Hippocampal formation (tissue), 2 donors: Measurements from ENCODE around the gene VIM.

Source experiments
- DNase-seq, 2 donors: peaks; one replicate each; lab custom pipeline; 2025; lab: John Stamatoyannopoulos, UW

Gene VIM

DNA sequence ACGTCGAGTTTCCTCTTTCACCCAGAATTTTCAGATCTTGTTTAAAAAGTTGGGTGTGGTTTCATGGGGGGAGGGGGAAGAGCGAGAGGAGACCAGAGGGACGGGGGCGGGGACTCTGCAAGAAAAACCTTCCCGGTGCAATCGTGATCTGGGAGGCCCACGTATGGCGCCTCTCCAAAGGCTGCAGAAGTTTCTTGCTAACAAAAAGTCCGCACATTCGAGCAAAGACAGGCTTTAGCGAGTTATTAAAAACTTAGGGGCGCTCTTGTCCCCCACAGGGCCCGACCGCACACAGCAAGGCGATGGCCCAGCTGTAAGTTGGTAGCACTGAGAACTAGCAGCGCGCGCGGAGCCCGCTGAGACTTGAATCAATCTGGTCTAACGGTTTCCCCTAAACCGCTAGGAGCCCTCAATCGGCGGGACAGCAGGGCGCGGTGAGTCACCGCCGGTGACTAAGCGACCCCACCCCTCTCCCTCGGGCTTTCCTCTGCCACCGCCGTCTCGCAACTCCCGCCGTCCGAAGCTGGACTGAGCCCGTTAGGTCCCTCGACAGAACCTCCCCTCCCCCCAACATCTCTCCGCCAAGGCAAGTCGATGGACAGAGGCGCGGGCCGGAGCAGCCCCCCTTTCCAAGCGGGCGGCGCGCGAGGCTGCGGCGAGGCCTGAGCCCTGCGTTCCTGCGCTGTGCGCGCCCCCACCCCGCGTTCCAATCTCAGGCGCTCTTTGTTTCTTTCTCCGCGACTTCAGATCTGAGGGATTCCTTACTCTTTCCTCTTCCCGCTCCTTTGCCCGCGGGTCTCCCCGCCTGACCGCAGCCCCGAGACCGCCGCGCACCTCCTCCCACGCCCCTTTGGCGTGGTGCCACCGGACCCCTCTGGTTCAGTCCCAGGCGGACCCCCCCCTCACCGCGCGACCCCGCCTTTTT lies at the start of gene VIM:
Gene VIM, plus strand, starts transcription at position 151 of the 925 bp plus-strand sequence. CDS start 1,182 bp downstream, outside the sequence.
- DNase-seq: peak in 1 of 2 donors; percentile 48

- DNase-seq: no peak
Observed at GRCh38 chr10:17179002-17179401, 49.0 kb upstream of the VIM start.

DNA sequence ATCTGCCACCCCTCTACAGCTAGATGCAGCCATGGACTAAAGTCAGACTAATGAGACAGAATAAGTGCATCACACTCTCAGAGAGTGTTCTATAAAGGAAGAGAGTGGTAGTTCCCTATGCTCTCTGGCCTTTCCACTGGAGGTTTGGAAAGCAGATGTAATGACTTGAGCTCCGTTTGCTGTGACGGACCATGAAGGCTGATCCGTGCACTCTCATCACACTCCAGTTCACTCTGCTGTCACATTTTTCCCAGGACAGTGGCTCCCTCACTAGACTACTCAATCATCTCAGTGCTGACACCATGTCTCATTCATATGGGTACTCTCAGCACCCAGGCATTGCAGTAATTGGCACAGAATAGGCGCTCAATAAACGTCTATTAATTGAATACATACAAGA lies 46.9 kb upstream of the VIM start:
- no peak for DNase-seq

DNA sequence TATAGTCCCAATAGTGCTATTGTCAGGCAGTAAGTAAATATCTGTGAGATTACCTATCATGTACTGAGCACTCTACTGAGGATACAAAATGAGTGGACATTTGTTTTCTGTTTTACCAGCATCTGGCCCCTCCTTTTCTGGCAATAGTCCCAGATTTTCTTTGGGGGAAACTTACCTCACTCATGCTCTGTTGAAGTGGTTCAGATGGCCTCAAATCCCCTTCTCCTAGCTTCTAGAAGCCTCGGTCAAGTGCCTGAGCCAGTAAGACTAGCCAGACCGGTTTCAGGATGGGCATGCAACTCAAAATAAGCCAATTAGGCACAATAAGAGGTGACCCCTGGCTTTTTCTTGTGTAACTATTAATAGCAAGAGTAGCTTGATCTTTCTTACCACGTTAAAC lies 46.3 kb upstream of the VIM start:
- no peak for DNase-seq

- no peak for DNase-seq
Observed at GRCh38 chr10:17183110-17183509, 44.9 kb upstream of the VIM start.

GRCh38 chr10:17185873-17186272 lies 42.2 kb upstream of the VIM start:
- DNase-seq: no peak

DNA sequence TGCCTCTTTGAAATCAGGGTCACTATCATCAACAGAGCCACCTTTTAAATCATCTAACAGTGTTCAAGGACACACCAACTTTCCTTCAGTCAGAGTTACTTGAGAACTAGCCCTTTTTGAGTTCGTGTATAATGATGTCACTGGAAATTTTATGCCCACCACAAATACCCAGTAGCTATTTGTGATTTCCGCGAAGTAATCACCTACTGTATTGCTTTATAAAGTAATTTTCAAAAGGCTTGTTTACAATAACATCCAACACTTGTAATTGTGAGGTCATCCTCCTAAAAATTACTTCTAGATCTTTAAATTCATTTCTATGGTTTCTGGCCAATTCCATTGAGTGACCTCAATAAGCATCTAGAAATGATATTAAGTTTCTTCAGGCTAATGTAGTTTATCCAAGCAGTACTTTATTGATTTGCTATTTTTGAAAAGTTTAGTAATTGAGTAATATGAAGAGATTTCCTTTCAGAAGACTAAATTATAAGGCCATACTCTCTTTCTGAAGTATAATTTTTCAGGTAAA lies 39.3 kb upstream of the VIM start:
- no peak for DNase-seq

GRCh38 chr10:17190602-17191001 lies 37.4 kb upstream of the VIM start:
- DNase-seq: no peak

DNA sequence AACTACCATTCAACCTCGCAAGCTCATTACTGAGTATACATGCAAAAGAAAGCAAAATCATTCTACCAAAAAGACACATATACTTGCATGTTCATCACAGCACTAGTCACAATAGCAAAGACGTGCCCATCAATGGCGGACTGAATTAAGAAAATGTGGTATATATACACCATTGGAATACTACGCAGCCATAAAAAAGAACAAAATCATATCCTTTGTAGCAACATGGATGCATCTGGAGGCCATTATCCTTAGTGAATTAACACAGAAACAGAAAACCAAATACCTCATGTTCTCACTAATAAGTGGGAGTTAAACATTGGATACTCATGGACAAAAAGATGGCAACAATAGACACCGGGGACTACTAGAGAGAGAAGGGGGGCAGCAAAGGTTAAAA lies 33.0 kb upstream of the VIM start:
- DNase-seq: no peak

DNA sequence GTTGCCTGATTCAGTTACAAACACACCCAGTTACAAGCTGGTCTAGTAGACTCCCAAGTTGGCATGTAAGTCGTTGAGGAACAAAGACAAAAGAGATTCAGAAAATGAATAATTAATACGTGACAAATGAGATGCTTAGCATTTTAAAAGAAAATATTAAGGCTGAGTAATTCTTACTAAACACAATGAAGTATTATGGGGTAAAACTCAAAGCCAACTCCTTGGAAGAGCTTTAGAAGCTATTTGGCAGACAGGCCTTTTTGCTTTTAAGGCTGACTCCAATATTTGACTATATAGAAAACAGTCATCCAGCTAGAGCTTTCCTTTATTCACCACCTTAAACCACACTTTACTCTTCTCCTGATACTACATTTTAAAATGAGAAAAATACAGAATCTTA lies 32.0 kb upstream of the VIM start:
- no peak for DNase-seq

GRCh38 chr10:17196573-17196972 lies 31.5 kb upstream of the VIM start:
- DNase-seq: no peak

DNA sequence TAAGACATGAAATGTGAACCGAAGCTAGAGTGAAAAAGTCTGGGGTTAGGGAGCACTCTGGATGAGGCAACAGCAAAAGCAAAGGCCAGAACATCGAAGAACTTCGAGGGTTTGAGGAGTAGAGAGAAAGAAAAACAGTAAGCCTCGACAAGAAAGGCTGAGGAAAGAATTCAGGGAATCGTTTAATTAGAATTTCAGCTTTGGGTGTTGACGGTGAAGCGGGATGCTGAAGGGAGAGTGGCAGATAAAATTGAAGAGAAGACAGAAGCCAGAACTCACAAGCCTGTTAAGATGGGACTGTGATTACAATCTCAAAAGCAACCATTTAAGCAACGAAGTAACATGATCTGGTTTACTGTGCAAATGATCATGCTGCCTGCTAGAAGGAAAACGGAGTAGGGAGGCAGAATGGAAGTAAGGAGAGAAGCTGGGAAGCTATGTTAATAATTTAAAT lies 28.7 kb upstream of the VIM start:
- DNase-seq: no peak

DNA sequence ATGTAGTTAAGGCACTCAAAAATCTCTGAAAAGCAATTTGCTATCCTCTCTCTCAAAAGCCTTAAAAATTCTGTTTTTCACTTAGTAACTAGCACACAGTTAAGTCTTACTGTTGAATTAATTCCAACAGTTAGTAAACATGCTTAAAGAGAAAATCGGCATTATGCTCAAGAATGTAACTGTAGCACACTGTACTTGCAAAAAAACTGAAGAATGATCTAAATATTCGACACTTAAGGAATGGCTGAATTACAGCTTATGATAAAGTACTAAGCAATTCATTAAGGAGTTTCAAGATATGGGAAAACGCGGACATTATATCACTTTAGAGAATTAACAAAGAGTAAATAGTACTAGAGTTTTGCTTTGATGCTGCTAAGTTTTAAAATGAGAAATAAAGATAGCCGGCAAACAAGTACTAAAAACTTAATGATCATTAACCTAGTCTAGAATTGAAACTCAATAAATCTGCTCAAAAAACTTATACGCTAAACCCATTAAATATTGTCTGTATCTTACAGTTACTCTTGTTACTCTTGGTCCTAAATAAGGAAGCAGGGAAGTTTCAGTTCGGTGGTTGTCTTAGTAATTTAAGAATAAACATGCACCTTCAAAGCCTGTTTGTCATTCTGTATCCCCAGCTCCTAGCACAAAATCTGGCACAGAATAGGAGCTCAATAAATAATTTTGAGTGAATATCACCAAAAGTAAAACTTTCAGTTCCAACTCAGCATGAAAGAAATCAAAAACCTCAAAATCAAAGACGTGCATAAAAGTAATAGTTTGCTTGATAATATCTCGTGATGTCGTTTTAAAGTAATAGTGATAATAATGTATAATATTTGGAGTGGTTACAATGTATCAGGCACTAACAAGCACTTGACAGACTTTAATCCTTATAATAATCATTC lies 27.8 kb upstream of the VIM start:
- no peak for DNase-seq

- DNase-seq: peak; percentile 87 to 88
Observed at GRCh38 chr10:17200912-17201793, 26.9 kb upstream of the VIM start, which contains the start of gene TRDMT1. Gene TRDMT1 (minus strand): TSS chr10:17201672. CDS start chr10:17201634, 38 bp downstream.

DNA sequence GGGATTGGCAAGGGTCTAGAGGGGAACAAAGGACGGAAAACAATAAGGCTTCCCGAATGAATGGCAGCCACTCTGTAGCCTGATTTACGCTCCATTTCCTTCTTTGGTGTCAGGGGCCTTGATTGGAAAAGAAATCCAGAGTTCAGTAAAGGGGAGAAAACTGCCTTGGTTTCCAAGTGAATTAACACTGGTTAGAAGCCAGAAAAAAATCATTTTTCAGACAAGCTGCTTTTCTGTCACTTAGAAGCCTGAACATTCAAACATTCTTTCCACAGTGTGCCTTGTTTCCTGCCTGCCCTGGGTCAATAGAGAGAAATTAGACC lies 26.3 kb upstream of the VIM start:
- no peak for DNase-seq

DNA sequence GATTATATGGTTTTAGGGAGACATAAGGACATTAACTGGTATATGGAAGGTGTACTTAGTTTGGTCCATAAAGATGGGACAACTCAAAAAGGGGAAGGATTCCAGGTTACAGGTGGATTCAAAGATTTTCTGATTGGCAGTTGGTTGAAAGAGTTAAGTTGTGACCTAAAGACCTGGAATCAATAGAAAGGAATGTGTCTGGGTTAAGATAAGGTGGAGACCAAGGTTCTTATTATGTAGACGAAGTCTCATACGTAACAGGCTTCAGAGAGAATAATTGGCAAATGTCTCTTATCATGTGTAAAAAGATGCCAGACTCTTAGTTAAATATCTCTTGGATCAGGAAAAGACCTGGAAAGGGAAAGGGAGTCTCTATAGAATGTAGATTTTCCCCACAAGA lies 25.5 kb upstream of the VIM start:
- DNase-seq: no peak

- DNase-seq: no peak
Observed at GRCh38 chr10:17202999-17203398, 25.0 kb upstream of the VIM start.

- DNase-seq: no peak
Observed at GRCh38 chr10:17203416-17203815, 24.6 kb upstream of the VIM start.

DNA sequence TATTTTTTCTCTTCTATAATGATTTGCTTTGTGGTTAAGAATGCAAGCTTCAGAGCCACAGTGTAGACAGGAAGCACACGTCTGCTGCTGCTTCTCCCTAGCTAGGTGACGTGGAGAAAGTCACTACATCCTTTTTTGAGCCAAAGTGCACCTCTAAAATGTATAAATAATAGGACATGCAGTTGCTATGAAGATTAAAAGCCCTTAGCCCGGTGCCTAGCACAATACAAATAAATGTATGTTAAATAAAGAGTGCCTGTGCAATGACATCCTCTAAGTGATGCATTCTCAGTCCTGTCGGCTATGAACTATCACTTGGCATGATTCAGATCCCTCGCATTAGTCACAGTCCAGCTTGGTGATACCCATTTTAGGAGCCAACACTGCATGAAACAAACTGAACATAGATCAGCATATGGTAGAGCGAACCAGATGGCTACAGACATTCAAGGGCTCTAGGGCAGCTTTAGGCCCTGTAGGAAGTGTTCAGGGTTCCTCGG lies 21.8 kb upstream of the VIM start:
- no peak for DNase-seq

GRCh38 chr10:17208476-17208875 lies 19.6 kb upstream of the VIM start:
- DNase-seq: no peak

DNA sequence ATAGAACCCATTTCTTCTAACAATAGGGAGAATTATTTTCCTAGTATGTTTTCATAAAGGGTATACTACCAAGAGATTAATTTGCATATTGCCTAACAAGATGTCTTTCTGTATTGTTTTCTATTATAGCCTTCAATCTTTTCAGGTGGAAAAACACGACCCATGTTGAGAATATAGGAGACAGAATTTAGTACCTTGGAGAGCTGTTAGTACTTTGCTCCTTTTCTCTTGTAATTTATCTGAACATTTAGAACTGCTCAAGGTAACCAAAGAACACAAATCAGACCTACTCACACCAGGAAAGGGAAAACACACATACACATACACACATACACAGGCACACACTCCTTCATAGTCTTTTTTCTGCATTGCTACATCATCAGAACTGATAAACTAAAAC lies 18.7 kb upstream of the VIM start:
- DNase-seq: no peak
